HEK293 (cell line): Measurements from ENCODE around the gene HBP1.

Experiments
- CTCF ChIA-PET: fragments of 350-600 bp; formaldehyde crosslinking; extraction: SDS; loops from one replicate; lab custom pipeline; 2021; ENCODE audit warnings: antibody characterized with exemption; lab: Yijun Ruan, JAX
- POLR2A ChIA-PET: fragments of 300-600 bp; formaldehyde crosslinking; extraction: SDS; loops from one replicate; lab custom pipeline; 2020; ENCODE audit warnings: antibody characterized with exemption, inconsistent platforms; lab: Yijun Ruan, JAX
- H3K27ac ChIP-seq: fragments of 200-500 bp; sonication (Bioruptor generic); 2 replicates; pipeline ENCODE4 v1.5.1; 2014; ENCODE audit warnings: low read depth, low read length, control low read depth, inconsistent platforms; ENCODE audit errors: extremely low read depth
- H3K36me3 ChIP-seq, 2 experiments: fragments of 200-500 bp in 1 of 2; sonication (Bioruptor generic) in 1 of 2; 1 replicate in 1 of 2; 2 replicates in 1 of 2; pipeline ENCODE4 v1.5.1; 2014 to 2017; ENCODE audit warnings: inconsistent platforms in 2 of 2, low read length in 2 of 2; ENCODE audit not compliant: control insufficient read depth in 2 of 2, insufficient read depth in 1 of 2
- H3K4me1 ChIP-seq: fragments of 200-500 bp; sonication (Bioruptor generic); 2 replicates; pipeline ENCODE4 v1.5.1; 2014; ENCODE audit warnings: mild to moderate bottlenecking, low read length, inconsistent platforms; ENCODE audit not compliant: control insufficient read depth, insufficient read depth
- H3K4me3 ChIP-seq: 2 replicates; pipeline ENCODE4 v1.5.1; 2011; ENCODE audit warnings: low read depth, mild to moderate bottlenecking, control low read depth, low read length, moderate library complexity
- H3K9me3 ChIP-seq: fragments of 200-500 bp; sonication (Bioruptor generic); 2 replicates; pipeline ENCODE4 v1.5.1; 2014; ENCODE audit warnings: low read depth, low read length, inconsistent platforms; ENCODE audit not compliant: control insufficient read depth, insufficient read depth
- GLIS2 ChIP-seq: fragments of 450-650 bp; formaldehyde crosslinking; IDR thresholded peaks from 2 replicates; pipeline ENCODE4 v1.5.1; 2016; ENCODE audit warnings: missing biosample characterization, missing genetic modification characterization
- IKZF3 ChIP-seq: fragments of 450-650 bp; IDR thresholded peaks from 2 replicates; pipeline ENCODE4 v1.5.0; 2018; ENCODE audit warnings: missing biosample characterization, mild to moderate bottlenecking, missing genetic modification characterization, moderate library complexity
- KLF8 ChIP-seq: fragments of 450-650 bp; formaldehyde crosslinking; IDR thresholded peaks from 2 replicates; pipeline ENCODE4 v1.5.1; 2016; ENCODE audit warnings: missing biosample characterization, missing genetic modification characterization
- OVOL3 ChIP-seq: fragments of 450-650 bp; formaldehyde crosslinking; IDR thresholded peaks from 2 replicates; pipeline ENCODE4 v1.5.1; 2016; ENCODE audit warnings: missing biosample characterization, missing genetic modification characterization
- REST ChIP-seq: fragments of 450-650 bp; formaldehyde crosslinking; IDR thresholded peaks from 2 replicates; pipeline ENCODE4 v1.5.1; 2016; ENCODE audit warnings: missing biosample characterization, missing genetic modification characterization
- YY1 ChIP-seq: fragments of 450-650 bp; formaldehyde crosslinking; IDR thresholded peaks from 2 replicates; pipeline ENCODE4 v1.5.1; 2018; ENCODE audit warnings: missing biosample characterization, missing genetic modification characterization
- YY2 ChIP-seq: fragments of 450-650 bp; formaldehyde crosslinking; IDR thresholded peaks from 2 replicates; pipeline ENCODE4 v1.5.1; 2016; ENCODE audit warnings: missing biosample characterization, missing genetic modification characterization
- ZBTB17 ChIP-seq: fragments of 450-650 bp; formaldehyde crosslinking; IDR thresholded peaks from 2 replicates; pipeline ENCODE4 v1.5.1; 2016; ENCODE audit warnings: missing biosample characterization, missing genetic modification characterization
- ZBTB8A ChIP-seq: fragments of 450-650 bp; formaldehyde crosslinking; IDR thresholded peaks from 2 replicates; pipeline ENCODE4 v1.5.1; 2016; ENCODE audit warnings: missing biosample characterization, missing genetic modification characterization
- ZFP69B ChIP-seq: fragments of 450-650 bp; formaldehyde crosslinking; IDR thresholded peaks from 2 replicates; pipeline ENCODE4 v1.5.1; 2016; ENCODE audit warnings: missing biosample characterization, missing genetic modification characterization
- ZIC2 ChIP-seq: fragments of 450-650 bp; formaldehyde crosslinking; IDR thresholded peaks from 2 replicates; pipeline ENCODE4 v1.5.1; 2016; ENCODE audit warnings: missing biosample characterization, missing genetic modification characterization
- ZNF133 ChIP-seq: fragments of 450-650 bp; formaldehyde crosslinking; IDR thresholded peaks from 2 replicates; pipeline ENCODE4 v1.5.1; 2016; ENCODE audit warnings: missing biosample characterization, missing genetic modification characterization
- ZNF169 ChIP-seq: fragments of 450-650 bp; formaldehyde crosslinking; IDR thresholded peaks from 2 replicates; pipeline ENCODE4 v1.5.1; 2016; ENCODE audit warnings: missing biosample characterization, missing genetic modification characterization
- ZNF248 ChIP-seq: fragments of 450-650 bp; formaldehyde crosslinking; IDR thresholded peaks from 2 replicates; pipeline ENCODE4 v1.5.1; 2017; ENCODE audit warnings: missing biosample characterization, missing genetic modification characterization
- ZNF266 ChIP-seq: fragments of 450-650 bp; formaldehyde crosslinking; IDR thresholded peaks from 2 replicates; pipeline ENCODE4 v1.5.1; 2016; ENCODE audit warnings: missing biosample characterization, missing genetic modification characterization, low read depth
- ZNF558 ChIP-seq: fragments of 450-650 bp; formaldehyde crosslinking; IDR thresholded peaks from 2 replicates; pipeline ENCODE4 v1.5.1; 2016; ENCODE audit warnings: missing biosample characterization, missing genetic modification characterization
- ZNF596 ChIP-seq: fragments of 450-650 bp; IDR thresholded peaks from 2 replicates; pipeline ENCODE4 v1.5.0; 2018; ENCODE audit warnings: missing biosample characterization, mild to moderate bottlenecking, missing genetic modification characterization, moderate library complexity
- ZNF707 ChIP-seq: fragments of 450-650 bp; formaldehyde crosslinking; IDR thresholded peaks from 2 replicates; pipeline ENCODE4 v1.5.1; 2016; ENCODE audit warnings: missing biosample characterization, missing genetic modification characterization
- ZNF747 ChIP-seq: fragments of 450-650 bp; formaldehyde crosslinking; IDR thresholded peaks from 2 replicates; pipeline ENCODE4 v1.5.1; 2016; ENCODE audit warnings: missing biosample characterization, missing genetic modification characterization
- ZNF768 ChIP-seq: fragments of 450-650 bp; formaldehyde crosslinking; IDR thresholded peaks from 2 replicates; pipeline ENCODE4 v1.5.1; 2018; ENCODE audit warnings: missing biosample characterization, mild to moderate bottlenecking, missing genetic modification characterization
- ZSCAN18 ChIP-seq: fragments of 450-650 bp; formaldehyde crosslinking; IDR thresholded peaks from 2 replicates; pipeline ENCODE4 v1.5.1; 2016; ENCODE audit warnings: missing biosample characterization, missing genetic modification characterization
- TF ChIP-seq, protein P1 (sequence below): fragments of 450-650 bp; formaldehyde crosslinking; IDR thresholded peaks from 2 replicates; pipeline ENCODE4 v1.5.1; 2016; ENCODE audit warnings: missing biosample characterization, missing genetic modification characterization, low read depth

HBP1 gene

GRCh38 chr7:107208024-107208521 lies 39.3 kb downstream of the HBP1 start:
- TF ChIP-seq GLIS2 (tag by site-specific recombination) (no peak), ZNF133 (tag by site-specific recombination) (no peak), ZNF169 (tag by site-specific recombination) (no peak), ZSCAN18 (tag by site-specific recombination) (no peak), ZNF266 (tag by site-specific recombination) (no peak), IKZF3 (tag by site-specific recombination) (no peak), ZNF747 (tag by site-specific recombination) (no peak), KLF8 (tag by site-specific recombination) (no peak), ZBTB17 (tag by site-specific recombination) (no peak), ZFP69B (no peak), OVOL3 (tag by site-specific recombination) (no peak), ZNF558 (tag by site-specific recombination) (no peak), ZNF707 (tag by site-specific recombination) (no peak), YY2 (tag by site-specific recombination) (no peak), ZNF248 (no peak)
- TF ChIP-seq, protein P1, sequence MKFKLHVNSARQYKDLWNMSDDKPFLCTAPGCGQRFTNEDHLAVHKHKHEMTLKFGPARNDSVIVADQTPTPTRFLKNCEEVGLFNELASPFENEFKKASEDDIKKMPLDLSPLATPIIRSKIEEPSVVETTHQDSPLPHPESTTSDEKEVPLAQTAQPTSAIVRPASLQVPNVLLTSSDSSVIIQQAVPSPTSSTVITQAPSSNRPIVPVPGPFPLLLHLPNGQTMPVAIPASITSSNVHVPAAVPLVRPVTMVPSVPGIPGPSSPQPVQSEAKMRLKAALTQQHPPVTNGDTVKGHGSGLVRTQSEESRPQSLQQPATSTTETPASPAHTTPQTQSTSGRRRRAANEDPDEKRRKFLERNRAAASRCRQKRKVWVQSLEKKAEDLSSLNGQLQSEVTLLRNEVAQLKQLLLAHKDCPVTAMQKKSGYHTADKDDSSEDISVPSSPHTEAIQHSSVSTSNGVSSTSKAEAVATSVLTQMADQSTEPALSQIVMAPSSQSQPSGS (tag by site-specific recombination): no peak
- H3K4me3 ChIP-seq: no peak overlapping the region
- H3K27ac ChIP-seq: no peak overlapping the region
- ChIA-PET CTCF (interaction anchor here (0.7 kb wide), 1 partner anchor 454 kb away, joined by 3 read pairs; no protein-coding TSS in a partner anchor), POLR2A (no interaction called here)
- H3K4me1 ChIP-seq: no peaks in the 10 kb centered on the region
- H3K36me3 ChIP-seq: peaks cover 0 to 13% of the 10 kb centered on the region in 2 experiments; a peak in 1 of 3 replicates
- H3K9me3 ChIP-seq: no peaks in the 10 kb centered on the region

GRCh38 chr7:107208563-107208962 lies 39.8 kb downstream of the HBP1 start:
- POLR2A ChIA-PET: no interaction called here
- CTCF ChIA-PET: interaction anchor here (1.0 kb wide), 1 partner anchor 28 kb away, joined by 3 read pairs; no protein-coding TSS in a partner anchor
- no peak overlapping the region for H3K4me3 ChIP-seq
- H3K36me3 ChIP-seq: peaks cover 0 to 13% of the 10 kb centered on the region in 2 experiments; a peak in 1 of 3 replicates
- H3K27ac ChIP-seq: no peak overlapping the region
- no peak for TF ChIP-seq ZNF133 (tag by site-specific recombination)
- no peak for TF ChIP-seq ZNF596 (tag by site-specific recombination)
- no peak for TF ChIP-seq ZBTB8A (tag by site-specific recombination)
- TF ChIP-seq REST: no peak
- TF ChIP-seq ZIC2 (tag by site-specific recombination): no peak
- TF ChIP-seq YY1 (tag by site-specific recombination): no peak
- no peak for TF ChIP-seq ZNF768 (tag by site-specific recombination)
- H3K9me3 ChIP-seq: no peaks in the 10 kb centered on the region
- no peaks in the 10 kb centered on the region for H3K4me1 ChIP-seq
